Measurements from ENCODE around the gene SLC37A1.

Gene SLC37A1

GRCh38 chr21:42608446-42608845 lies 94.8 kb downstream of the SLC37A1 start:
- H3K79me2 ChIP-seq: no peaks in the 10 kb centered on the region
- no peaks in the 10 kb centered on the region for H3K36me3 ChIP-seq (ENCODE audit: control insufficient read depth, insufficient read depth, low read length)
- no peak overlapping the region for H3K4me3 ChIP-seq (ENCODE audit: low read depth, low read length)
- no peak for TF ChIP-seq CTCF (IDR thresholded peaks at IDR 0.05)
- H3K27ac ChIP-seq: no peak overlapping the region
- H3K4me2 ChIP-seq (ENCODE audit: low read length): no peak overlapping the region
- no peaks in the 10 kb centered on the region for H3K27me3 ChIP-seq (ENCODE audit: control insufficient read depth, insufficient read depth, low read length)
- H3K4me1 ChIP-seq: no peaks in the 10 kb centered on the region
- no peak overlapping the region for H3K9ac ChIP-seq
- H2AFZ ChIP-seq: no peak overlapping the region
- H3K9me3 ChIP-seq (ENCODE audit: control insufficient read depth, low read length): no peaks in the 10 kb centered on the region

- H2AFZ ChIP-seq: no peak overlapping the region
- H3K27me3 ChIP-seq (ENCODE audit: control insufficient read depth, insufficient read depth, low read length): no peaks in the 10 kb centered on the region
- H3K4me2 ChIP-seq (ENCODE audit: low read length): no peak overlapping the region
- H3K9ac ChIP-seq: no peak overlapping the region
- no peaks in the 10 kb centered on the region for H3K79me2 ChIP-seq
- no peak overlapping the region for H3K27ac ChIP-seq
- H3K36me3 ChIP-seq (ENCODE audit: control insufficient read depth, insufficient read depth, low read length): no peaks in the 10 kb centered on the region
- H3K9me3 ChIP-seq (ENCODE audit: control insufficient read depth, low read length): no peaks in the 10 kb centered on the region
- no peak overlapping the region for H3K4me3 ChIP-seq (ENCODE audit: low read depth, low read length)
- TF ChIP-seq CTCF (IDR thresholded peaks at IDR 0.05): no peak
- H3K4me1 ChIP-seq: no peaks in the 10 kb centered on the region
These were observed 96.2 kb downstream of the SLC37A1 start for GRCh38 chr21:42609811-42610210.

- no peak overlapping the region for H3K9ac ChIP-seq
- no peaks in the 10 kb centered on the region for H3K79me2 ChIP-seq
These were observed 98.2 kb downstream of the SLC37A1 start for GRCh38 chr21:42611852-42612251.

GRCh38 chr21:42612390-42612789 lies 98.7 kb downstream of the SLC37A1 start:
- Histone ChIP-seq H3K79me2 (no peaks in the 10 kb centered on the region), H3K4me3 (ENCODE audit: low read depth, low read length) (no peak overlapping the region), H3K9ac (no peak overlapping the region), H3K9me3 (ENCODE audit: control insufficient read depth, low read length) (no peaks in the 10 kb centered on the region), H3K36me3 (ENCODE audit: control insufficient read depth, insufficient read depth, low read length) (no peaks in the 10 kb centered on the region), H3K4me1 (no peaks in the 10 kb centered on the region), H2AFZ (no peak overlapping the region), H3K4me2 (ENCODE audit: low read length) (no peak overlapping the region), H3K27me3 (ENCODE audit: control insufficient read depth, insufficient read depth, low read length) (no peaks in the 10 kb centered on the region), H3K27ac (no peak overlapping the region)
- TF ChIP-seq CTCF (IDR thresholded peaks at IDR 0.05): no peak

More at GRCh38 chr21:42611852-42612251, 98.2 kb downstream of the SLC37A1 start:
- Histone ChIP-seq H3K27me3 (ENCODE audit: control insufficient read depth, insufficient read depth, low read length) (no peaks in the 10 kb centered on the region), H3K4me1 (no peaks in the 10 kb centered on the region), H3K36me3 (ENCODE audit: control insufficient read depth, insufficient read depth, low read length) (no peaks in the 10 kb centered on the region), H3K27ac (no peak overlapping the region), H3K4me3 (ENCODE audit: low read depth, low read length) (no peak overlapping the region), H2AFZ (no peak overlapping the region), H3K4me2 (ENCODE audit: low read length) (no peak overlapping the region), H3K9me3 (ENCODE audit: control insufficient read depth, low read length) (no peaks in the 10 kb centered on the region)
- TF ChIP-seq CTCF (IDR thresholded peaks at IDR 0.05): no peak

GRCh38 chr21:42613756-42614155 lies 100.1 kb downstream of the SLC37A1 start:
- Histone ChIP-seq H3K4me3 (ENCODE audit: low read depth, low read length) (no peak overlapping the region), H3K79me2 (no peaks in the 10 kb centered on the region), H3K36me3 (ENCODE audit: control insufficient read depth, insufficient read depth, low read length) (no peaks in the 10 kb centered on the region), H3K9ac (no peak overlapping the region), H3K27ac (no peak overlapping the region), H3K9me3 (ENCODE audit: control insufficient read depth, low read length) (no peaks in the 10 kb centered on the region), H2AFZ (no peak overlapping the region), H3K27me3 (ENCODE audit: control insufficient read depth, insufficient read depth, low read length) (no peaks in the 10 kb centered on the region), H3K4me2 (ENCODE audit: low read length) (no peak overlapping the region), H3K4me1 (no peaks in the 10 kb centered on the region)
- no peak for TF ChIP-seq CTCF (IDR thresholded peaks at IDR 0.05)
